GM12878 (cell line): ENCODE measurements around the gene PTPRN2. TPM values are rescaled to one million over a fixed set of nuclear protein-coding genes. Genes with fewer than 3 reads are reported as not detected.

Source experiments
- ATAC-seq: fragments of 200-7000 bp; cut with Tn5 transposase; 3 replicates; pipeline ENCODE4 v1.9.1; 2020; ENCODE audit warnings: mild to moderate bottlenecking, moderate library complexity
- BruUV-seq: library from RNA; stranded (reverse); fragments of 400-500 nt; replicated peaks from 2 replicates; lab custom pipeline; 2021; lab: Mats Ljungman, UMichigan
- CTCF ChIA-PET: fragments of 300-600 bp; sonication (Branson Sonifier 250); formaldehyde crosslinking; extraction: SDS; loops from one replicate; lab custom pipeline; 2021; ENCODE audit warnings: inconsistent platforms; lab: Yijun Ruan, JAX
- POLR2A ChIA-PET: fragments of 350-600 bp; formaldehyde crosslinking; extraction: SDS; loops from one replicate; lab custom pipeline; 2021; ENCODE audit warnings: inconsistent platforms; lab: Charles Lee
- RAD21 ChIA-PET: fragments of 300-600 bp; sonication (Branson Sonifier 250); formaldehyde crosslinking; loops from one replicate; lab custom pipeline; 2023; ENCODE audit warnings: antibody characterized with exemption; ENCODE audit not compliant: unreplicated experiment; lab: Charles Lee
- SMC1A ChIA-PET: fragments of 300-600 bp; sonication (Branson Sonifier 250); formaldehyde crosslinking; loops from one replicate; lab custom pipeline; 2023; ENCODE audit not compliant: unreplicated experiment, uncharacterized antibody; lab: Charles Lee
- DNase-seq: peaks from one replicate; pipeline ENCODE4 v3.0.0-alpha.2; 2011; ENCODE audit warnings: low read depth, low spot score
- FAIRE-seq: peaks from 3 replicates; lab custom pipeline; 2011; peaks lifted over from hg19 to GRCh38; lab: Jason Lieb, UNC
- H2AFZ ChIP-seq: 2 replicates; pipeline ENCODE4 v1.6.0; 2011; ENCODE audit warnings: low read depth, low read length, control low read depth; ENCODE audit not compliant: control insufficient read depth
- H3K27ac ChIP-seq: 2 replicates; pipeline ENCODE4 v1.5.1; 2011; ENCODE audit warnings: control low read depth; ENCODE audit not compliant: control insufficient read depth, insufficient read depth
- H3K27me3 ChIP-seq, 2 experiments: replicated peaks in 1 of 2; 2 replicates each; pipeline versions ENCODE4 v1.6.0 to v1.6.1; 2011; ENCODE audit warnings: low read length in 1 of 2; ENCODE audit not compliant: control insufficient read depth in 2 of 2, insufficient read depth in 2 of 2
- H3K36me3 ChIP-seq, 2 experiments: 2 replicates each; pipeline ENCODE4 v1.5.1; 2011; ENCODE audit warnings: low read length in 1 of 2; ENCODE audit not compliant: control insufficient read depth in 2 of 2, insufficient read depth in 2 of 2
- H3K4me1 ChIP-seq: 2 replicates; pipeline ENCODE4 v1.6.1; 2011; ENCODE audit warnings: mild to moderate bottlenecking, low read length, moderate library complexity, mixed read lengths; ENCODE audit not compliant: control insufficient read depth, insufficient read depth
- H3K4me2 ChIP-seq: 2 replicates; pipeline ENCODE4 v1.6.0; 2011; ENCODE audit warnings: control low read depth; ENCODE audit not compliant: control insufficient read depth, insufficient read depth
- H3K4me3 ChIP-seq: fragments of 200-600 bp; sonication (generic); 2 replicates; pipeline ENCODE4 v1.5.1; 2016
- H3K79me2 ChIP-seq: 2 replicates; pipeline ENCODE4 v1.6.0; 2011; ENCODE audit warnings: low read length; ENCODE audit not compliant: control insufficient read depth, insufficient read depth
- H3K9ac ChIP-seq: 2 replicates; pipeline ENCODE4 v1.8.0; 2011; ENCODE audit warnings: low read length, control low read depth, mixed read lengths; ENCODE audit not compliant: control insufficient read depth, insufficient read depth
- H3K9me3 ChIP-seq: replicated peaks from 3 replicates; pipeline ENCODE4 v1.5.1; 2011; ENCODE audit warnings: mild to moderate bottlenecking, low read length; ENCODE audit not compliant: control insufficient read depth, insufficient read depth
- H4K20me1 ChIP-seq: 2 replicates; pipeline ENCODE4 v1.6.0; 2011; ENCODE audit not compliant: control insufficient read depth, insufficient read depth
- BACH1 ChIP-seq: fragments of 450-650 bp; IDR thresholded peaks from 2 replicates; pipeline ENCODE4 v1.6.1; 2017; ENCODE audit warnings: mild to moderate bottlenecking, borderline replicate concordance
- MEF2B ChIP-seq: fragments of 450-650 bp; IDR thresholded peaks from 2 replicates; pipeline ENCODE4 v1.6.1; 2018; ENCODE audit warnings: mild to moderate bottlenecking, moderate library complexity; ENCODE audit not compliant: partially characterized antibody, poor library complexity, severe bottlenecking
- NFXL1 ChIP-seq: fragments of 450-650 bp; IDR thresholded peaks from 2 replicates; pipeline ENCODE4 v1.6.1; 2017; ENCODE audit warnings: antibody characterized with exemption, mild to moderate bottlenecking, borderline replicate concordance
- POLR2AphosphoS2 ChIP-seq: IDR thresholded peaks from 2 replicates; pipeline ENCODE4 v1.6.1; 2011; ENCODE audit warnings: low read depth, mild to moderate bottlenecking, low read length, improper control_type of control experiment, moderate library complexity
- RFX5 ChIP-seq: IDR thresholded peaks from 2 replicates; pipeline ENCODE4 v1.6.1; 2011; ENCODE audit warnings: low read depth, low read length, improper control_type of control experiment
- YY1 ChIP-seq: IDR thresholded peaks from 2 replicates; pipeline ENCODE4 v1.6.1; 2011; ENCODE audit warnings: low read depth, mild to moderate bottlenecking, low read length
- ZNF384 ChIP-seq: IDR thresholded peaks from 2 replicates; pipeline ENCODE4 v1.6.1; 2012; ENCODE audit warnings: low read depth, mild to moderate bottlenecking, low read length, improper control_type of control experiment, borderline replicate concordance
- ZZZ3 ChIP-seq: IDR thresholded peaks from 2 replicates; pipeline ENCODE4 v1.6.1; 2011; ENCODE audit warnings: low read depth; ENCODE audit not compliant: control insufficient read depth, insufficient read length
- WGBS: methylation state at CpG from one replicate; pipeline ENCODE4 v1.1.6; 2016; ENCODE audit warnings: low lambda C conversion rate; ENCODE audit not compliant: insufficient replicate concordance, insufficient coverage; ENCODE audit errors: missing lambda C conversion rate; 5-methylcytosine and 5-hydroxymethylcytosine counted together
- in situ Hi-C: fragments of 300-500 bp; cut with MboI; formaldehyde crosslinking; loops from 9 replicates; pipeline ENCODE4 v1.14.3; 2018; ENCODE audit warnings: mixed read lengths
- intact Hi-C: fragments of 100-400 bp; cut with micrococcal nuclease; formaldehyde crosslinking; loops from one replicate; pipeline ENCODE4 v1.14.2; 2022; ENCODE audit not compliant: unreplicated experiment
- polyA plus RNA-seq, 11 experiments: library from polyadenylated mRNA; depleted of rRNA in 4 of 11; unstranded in 6 of 11; stranded (reverse) in 5 of 11; fragments of >200 nt; fragmentation: Nextera tagmentation in 4 of 11; fragmentation: Illumina TruSeq in 1 of 11; extraction: Ambion mirVana in 4 of 11; extraction: Trizol in 1 of 11; gene quantifications; 1 replicate in 1 of 11; 2 replicates in 10 of 11; pipeline versions ENCODE4 v1.2.1 to v1.2.3, GENCODE V29; 2011 to 2016; ENCODE audit warnings: inconsistent platforms in 2 of 11, missing spikeins in 2 of 11, low read depth in 1 of 11
- total RNA-seq, 4 experiments: library from RNA; depleted of rRNA in 3 of 4; stranded (reverse); fragments of >200 nt in 3 of 4; fragmentation: Illumina TruSeq in 1 of 4; extraction: Trizol in 1 of 4; gene quantifications; 2 replicates each; pipeline versions ENCODE4 v1.2.1 to v1.2.3, GENCODE V29; 2013 to 2021
- TF ChIP-seq, protein P1 (sequence below): fragments of 150-350 bp; IDR thresholded peaks from 2 replicates; pipeline ENCODE4 v1.6.1; 2016; ENCODE audit warnings: low read depth, low read length
- TF ChIP-seq, protein P2 (sequence below): IDR thresholded peaks from 2 replicates; pipeline ENCODE4 v1.6.1; 2012; ENCODE audit warnings: low read depth, low read length, improper control_type of control experiment
- TF ChIP-seq, protein P3 (sequence below): fragments of 450-650 bp; formaldehyde crosslinking; IDR thresholded peaks from 2 replicates; pipeline ENCODE4 v1.5.0; 2022; ENCODE audit warnings: mild to moderate bottlenecking, missing genetic modification characterization

The PTPRN2 gene
- total and polyA plus RNA-seq, 10 of the 15 experiments (the other 5 are each of a cell fraction or from before 2014, with no cell fraction given) = 5.4 TPM; not detected in 9

DNA sequence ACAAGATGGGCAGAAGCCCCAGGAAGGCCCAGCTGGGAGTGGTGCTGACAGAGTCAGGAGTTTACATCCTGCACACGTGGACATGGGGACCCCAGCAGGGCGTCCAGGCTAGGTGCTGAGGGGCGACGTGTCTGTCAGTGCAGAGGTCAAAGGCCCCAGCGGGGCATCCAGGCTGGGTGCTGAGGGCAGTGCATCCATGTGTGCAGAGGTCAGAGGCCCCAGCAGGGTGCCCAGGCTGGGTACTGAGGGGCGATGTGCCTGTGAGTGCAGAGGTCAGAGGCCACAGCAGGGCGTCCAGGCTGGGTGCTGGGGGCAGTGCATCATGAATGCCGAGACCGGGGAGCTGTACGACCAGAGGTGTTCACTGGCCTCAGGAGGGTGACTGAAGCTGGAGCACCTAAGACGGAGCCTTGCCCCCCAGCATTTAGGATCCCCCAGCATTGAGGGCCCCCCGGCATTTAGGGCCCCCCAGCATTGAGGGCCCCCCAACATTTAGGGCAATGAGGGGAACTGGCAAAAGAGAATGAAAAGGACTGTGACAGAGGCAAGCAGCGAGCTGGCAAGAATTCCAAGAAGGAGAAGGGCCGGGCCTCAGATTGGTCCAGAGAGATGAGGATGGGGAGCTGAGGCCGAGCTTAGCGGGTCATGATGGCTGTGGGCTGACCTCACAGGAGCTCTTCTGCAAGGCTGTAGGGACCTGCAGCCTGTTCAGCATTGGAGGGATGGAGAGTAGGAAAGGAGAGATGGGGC is 474.9 kb downstream of the PTPRN2 start:
- ChIA-PET POLR2A (no interaction called here), SMC1A (no interaction called here), RAD21 (no interaction called here), CTCF (no interaction called here)
- Histone ChIP-seq H3K36me3 (no peaks in the 10 kb centered on the region), H3K27me3 (no peaks in the 10 kb centered on the region), H3K4me1 (no peaks in the 10 kb centered on the region), H3K79me2 (no peaks in the 10 kb centered on the region), H3K4me2 (no peak overlapping the region), H3K9ac (no peak overlapping the region), H3K27ac (no peak overlapping the region), H4K20me1 (no peaks in the 10 kb centered on the region), H3K9me3 (peaks cover 3% of the 10 kb centered on the region; the same call in 1 of the 3 replicates), H2AFZ (no peak overlapping the region), H3K4me3 (no peak overlapping the region)
- BruUV-seq = no TSS peak
- DNase-seq (no peak), ATAC-seq (no peak), FAIRE-seq (no peak)
- intact Hi-C loops = no loop called here
- in situ Hi-C loops = no loop called here
- WGBS = 50% methylated on average over 16 of the region's 16 CpGs
- TF ChIP-seq BACH1 = no peak
- no peak for TF ChIP-seq ZZZ3
- TF ChIP-seq, protein P1, sequence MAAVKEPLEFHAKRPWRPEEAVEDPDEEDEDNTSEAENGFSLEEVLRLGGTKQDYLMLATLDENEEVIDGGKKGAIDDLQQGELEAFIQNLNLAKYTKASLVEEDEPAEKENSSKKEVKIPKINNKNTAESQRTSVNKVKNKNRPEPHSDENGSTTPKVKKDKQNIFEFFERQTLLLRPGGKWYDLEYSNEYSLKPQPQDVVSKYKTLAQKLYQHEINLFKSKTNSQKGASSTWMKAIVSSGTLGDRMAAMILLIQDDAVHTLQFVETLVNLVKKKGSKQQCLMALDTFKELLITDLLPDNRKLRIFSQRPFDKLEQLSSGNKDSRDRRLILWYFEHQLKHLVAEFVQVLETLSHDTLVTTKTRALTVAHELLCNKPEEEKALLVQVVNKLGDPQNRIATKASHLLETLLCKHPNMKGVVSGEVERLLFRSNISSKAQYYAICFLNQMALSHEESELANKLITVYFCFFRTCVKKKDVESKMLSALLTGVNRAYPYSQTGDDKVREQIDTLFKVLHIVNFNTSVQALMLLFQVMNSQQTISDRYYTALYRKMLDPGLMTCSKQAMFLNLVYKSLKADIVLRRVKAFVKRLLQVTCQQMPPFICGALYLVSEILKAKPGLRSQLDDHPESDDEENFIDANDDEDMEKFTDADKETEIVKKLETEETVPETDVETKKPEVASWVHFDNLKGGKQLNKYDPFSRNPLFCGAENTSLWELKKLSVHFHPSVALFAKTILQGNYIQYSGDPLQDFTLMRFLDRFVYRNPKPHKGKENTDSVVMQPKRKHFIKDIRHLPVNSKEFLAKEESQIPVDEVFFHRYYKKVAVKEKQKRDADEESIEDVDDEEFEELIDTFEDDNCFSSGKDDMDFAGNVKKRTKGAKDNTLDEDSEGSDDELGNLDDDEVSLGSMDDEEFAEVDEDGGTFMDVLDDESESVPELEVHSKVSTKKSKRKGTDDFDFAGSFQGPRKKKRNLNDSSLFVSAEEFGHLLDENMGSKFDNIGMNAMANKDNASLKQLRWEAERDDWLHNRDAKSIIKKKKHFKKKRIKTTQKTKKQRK = no peak
- TF ChIP-seq ZNF384 = no peak
- TF ChIP-seq, protein P2, sequence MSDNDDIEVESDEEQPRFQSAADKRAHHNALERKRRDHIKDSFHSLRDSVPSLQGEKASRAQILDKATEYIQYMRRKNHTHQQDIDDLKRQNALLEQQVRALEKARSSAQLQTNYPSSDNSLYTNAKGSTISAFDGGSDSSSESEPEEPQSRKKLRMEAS = no peak
- TF ChIP-seq, protein P3, sequence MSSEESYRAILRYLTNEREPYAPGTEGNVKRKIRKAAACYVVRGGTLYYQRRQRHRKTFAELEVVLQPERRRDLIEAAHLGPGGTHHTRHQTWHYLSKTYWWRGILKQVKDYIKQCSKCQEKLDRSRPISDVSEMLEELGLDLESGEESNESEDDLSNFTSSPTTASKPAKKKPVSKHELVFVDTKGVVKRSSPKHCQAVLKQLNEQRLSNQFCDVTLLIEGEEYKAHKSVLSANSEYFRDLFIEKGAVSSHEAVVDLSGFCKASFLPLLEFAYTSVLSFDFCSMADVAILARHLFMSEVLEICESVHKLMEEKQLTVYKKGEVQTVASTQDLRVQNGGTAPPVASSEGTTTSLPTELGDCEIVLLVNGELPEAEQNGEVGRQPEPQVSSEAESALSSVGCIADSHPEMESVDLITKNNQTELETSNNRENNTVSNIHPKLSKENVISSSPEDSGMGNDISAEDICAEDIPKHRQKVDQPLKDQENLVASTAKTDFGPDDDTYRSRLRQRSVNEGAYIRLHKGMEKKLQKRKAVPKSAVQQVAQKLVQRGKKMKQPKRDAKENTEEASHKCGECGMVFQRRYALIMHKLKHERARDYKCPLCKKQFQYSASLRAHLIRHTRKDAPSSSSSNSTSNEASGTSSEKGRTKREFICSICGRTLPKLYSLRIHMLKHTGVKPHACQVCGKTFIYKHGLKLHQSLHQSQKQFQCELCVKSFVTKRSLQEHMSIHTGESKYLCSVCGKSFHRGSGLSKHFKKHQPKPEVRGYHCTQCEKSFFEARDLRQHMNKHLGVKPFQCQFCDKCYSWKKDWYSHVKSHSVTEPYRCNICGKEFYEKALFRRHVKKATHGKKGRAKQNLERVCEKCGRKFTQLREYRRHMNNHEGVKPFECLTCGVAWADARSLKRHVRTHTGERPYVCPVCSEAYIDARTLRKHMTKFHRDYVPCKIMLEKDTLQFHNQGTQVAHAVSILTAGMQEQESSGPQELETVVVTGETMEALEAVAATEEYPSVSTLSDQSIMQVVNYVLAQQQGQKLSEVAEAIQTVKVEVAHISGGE (CRISPR knock-in tag) = no peak
- TF ChIP-seq NFXL1 = no peak
- no peak for TF ChIP-seq RFX5
- TF ChIP-seq POLR2AphosphoS2 = no peak
- TF ChIP-seq YY1 = no peak
- TF ChIP-seq MEF2B = no peak
